HepG2 (cell line): ENCODE measurements around the gene SLC50A1. TPM values are rescaled to one million over a fixed set of nuclear protein-coding genes. Genes with fewer than 3 reads are reported as not detected.
A peak's percentile ranks its signal among the peaks of the same experiment; 100 is the strongest.

ENCODE experiments used
- HOXA9 ChIP-seq: sonication (generic); formaldehyde crosslinking; IDR thresholded peaks from 2 replicates; pipeline ENCODE4 v1.8.1; 2022; ENCODE audit warnings: missing genetic modification reagents, mild to moderate bottlenecking, moderate library complexity, borderline replicate concordance
- IRF2 ChIP-seq: IDR thresholded peaks from 2 replicates; pipeline ENCODE4 v1.6.1; 2018; ENCODE audit warnings: missing genetic modification reagents, missing compliant biosample characterization
- JARID2 ChIP-seq: sonication (generic); formaldehyde crosslinking; IDR thresholded peaks from 2 replicates; pipeline ENCODE4 v1.8.1; 2023; ENCODE audit warnings: missing genetic modification reagents, inconsistent platforms; ENCODE audit not compliant: insufficient replicate concordance
- JUND ChIP-seq: sonication (generic); formaldehyde crosslinking; IDR thresholded peaks from 2 replicates; pipeline ENCODE4 v1.8.0; 2022; ENCODE audit warnings: mild to moderate bottlenecking, missing genetic modification reagents
- MAFK ChIP-seq, 2 experiments: IDR thresholded peaks in 1 of 2; conservative IDR thresholded peaks in 1 of 2; 2 replicates each; pipeline ENCODE4 v1.6.1; 2011; ENCODE audit warnings: improper control_type of control experiment in 2 of 2, low read length in 2 of 2
- NR3C1 ChIP-seq: sonication (generic); formaldehyde crosslinking; IDR thresholded peaks from 2 replicates; pipeline ENCODE4 v1.4.0; 2020; ENCODE audit warnings: missing genetic modification reagents
- ONECUT2 ChIP-seq: sonication (generic); formaldehyde crosslinking; IDR thresholded peaks from 2 replicates; pipeline ENCODE4 v1.4.0; 2020; ENCODE audit warnings: missing genetic modification reagents
- POLR2G ChIP-seq: fragments of 200-400 bp; formaldehyde crosslinking; IDR thresholded peaks from 2 replicates; pipeline ENCODE4 v1.6.1; 2018; ENCODE audit warnings: mild to moderate bottlenecking, low read depth, low read length, moderate library complexity
- PRDM15 ChIP-seq: sonication (generic); formaldehyde crosslinking; IDR thresholded peaks from 2 replicates; pipeline ENCODE4 v1.4.0; 2020; ENCODE audit warnings: missing genetic modification reagents
- SP2 ChIP-seq: sonication (generic); formaldehyde crosslinking; IDR thresholded peaks from 2 replicates; pipeline ENCODE4 v1.5.1; 2020; ENCODE audit warnings: mild to moderate bottlenecking, missing genetic modification reagents
- ZFYVE20 ChIP-seq: sonication (generic); formaldehyde crosslinking; IDR thresholded peaks from 2 replicates; pipeline ENCODE4 v1.8.0; 2023; ENCODE audit warnings: low read depth, mild to moderate bottlenecking, moderate library complexity, missing genetic modification reagents, borderline replicate concordance
- ZNF382 ChIP-seq: sonication (generic); formaldehyde crosslinking; IDR thresholded peaks from 2 replicates; pipeline ENCODE4 v1.5.0; 2020; ENCODE audit warnings: missing genetic modification reagents, mild to moderate bottlenecking, borderline replicate concordance
- polyA plus RNA-seq, 8 experiments: library from polyadenylated mRNA; depleted of rRNA in 3 of 8; stranded (reverse) in 7 of 8; unstranded in 1 of 8; fragments of >200 nt; fragmentation: Illumina TruSeq in 4 of 8; extraction: Trizol in 4 of 8; gene quantifications; 2 replicates each; pipeline versions ENCODE4 v1.2.1 to v1.2.3, GENCODE V29; 2011 to 2016; ENCODE audit warnings: low read depth in 4 of 8, missing spikeins in 1 of 8, mixed read lengths in 1 of 8; ENCODE audit not compliant: insufficient read depth in 1 of 8
- total RNA-seq, 5 experiments: library from RNA; depleted of rRNA; stranded (reverse); fragments of >200 nt; fragmentation: Illumina TruSeq; extraction: Trizol; gene quantifications; 2 replicates each; pipeline ENCODE4 v1.2.3, GENCODE V29; 2016; ENCODE audit warnings: low read depth in 1 of 5
- TF ChIP-seq, protein P1 (sequence below): sonication (generic); formaldehyde crosslinking; IDR thresholded peaks from 2 replicates; pipeline ENCODE4 v1.5.0; 2020; ENCODE audit warnings: mild to moderate bottlenecking, missing genetic modification reagents
- TF ChIP-seq, protein P2 (sequence below): sonication (generic); formaldehyde crosslinking; IDR thresholded peaks from 2 replicates; pipeline ENCODE4 v1.4.0; 2020; ENCODE audit warnings: missing genetic modification reagents, borderline replicate concordance
- TF ChIP-seq, protein P3 (sequence below): sonication (generic); formaldehyde crosslinking; IDR thresholded peaks from 2 replicates; pipeline ENCODE4 v1.5.0; 2020; ENCODE audit warnings: mild to moderate bottlenecking, missing genetic modification reagents

Gene SLC50A1
- total and polyA plus RNA-seq, 2 of the 13 experiments (the other 11 are each of a cell fraction or from before 2014, with no cell fraction given): 22.5 to 46.8 TPM

DNA sequence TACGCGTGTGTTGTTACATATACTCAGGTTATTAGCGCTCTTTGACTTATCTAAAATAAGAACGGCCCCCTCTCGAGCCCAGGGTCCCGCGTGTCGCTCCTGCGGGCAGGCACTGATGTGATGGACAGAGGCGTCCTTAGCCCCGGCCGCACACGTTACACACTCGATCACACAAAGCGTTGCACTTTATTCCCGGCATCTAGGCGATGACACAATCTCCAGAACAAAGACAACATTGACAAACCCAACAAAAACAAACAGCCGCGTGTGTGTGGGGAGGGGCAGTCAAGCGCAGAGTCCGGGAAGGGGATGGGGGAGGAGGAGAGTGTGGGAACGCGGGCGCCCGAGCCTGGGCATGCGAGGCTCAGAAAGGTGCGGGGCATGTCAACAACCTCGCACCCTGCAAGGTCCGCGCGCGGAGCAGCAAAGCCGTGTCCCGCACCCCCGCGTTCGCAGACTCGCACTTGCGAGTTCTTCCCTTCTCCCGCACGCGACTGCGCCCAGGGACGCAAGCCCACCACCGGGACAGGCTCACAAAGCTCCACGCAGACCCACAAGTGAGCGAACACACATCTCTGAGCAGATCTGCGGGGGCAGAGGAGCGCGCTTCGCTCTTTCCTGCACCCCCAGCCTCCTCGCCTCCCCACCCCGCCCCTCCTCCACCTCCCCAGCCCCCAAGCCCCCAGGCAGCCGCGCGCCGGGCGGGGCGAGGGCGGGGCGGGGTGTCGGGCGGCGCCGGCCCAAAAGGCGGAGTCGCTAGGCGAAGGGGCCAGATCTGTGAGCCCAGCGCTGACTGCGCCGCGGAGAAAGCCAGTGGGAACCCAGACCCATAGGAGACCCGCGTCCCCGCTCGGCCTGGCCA, 8.3 kb upstream of the SLC50A1 start, which contains the start of gene EFNA1 (continued):
- TF ChIP-seq, protein P1, sequence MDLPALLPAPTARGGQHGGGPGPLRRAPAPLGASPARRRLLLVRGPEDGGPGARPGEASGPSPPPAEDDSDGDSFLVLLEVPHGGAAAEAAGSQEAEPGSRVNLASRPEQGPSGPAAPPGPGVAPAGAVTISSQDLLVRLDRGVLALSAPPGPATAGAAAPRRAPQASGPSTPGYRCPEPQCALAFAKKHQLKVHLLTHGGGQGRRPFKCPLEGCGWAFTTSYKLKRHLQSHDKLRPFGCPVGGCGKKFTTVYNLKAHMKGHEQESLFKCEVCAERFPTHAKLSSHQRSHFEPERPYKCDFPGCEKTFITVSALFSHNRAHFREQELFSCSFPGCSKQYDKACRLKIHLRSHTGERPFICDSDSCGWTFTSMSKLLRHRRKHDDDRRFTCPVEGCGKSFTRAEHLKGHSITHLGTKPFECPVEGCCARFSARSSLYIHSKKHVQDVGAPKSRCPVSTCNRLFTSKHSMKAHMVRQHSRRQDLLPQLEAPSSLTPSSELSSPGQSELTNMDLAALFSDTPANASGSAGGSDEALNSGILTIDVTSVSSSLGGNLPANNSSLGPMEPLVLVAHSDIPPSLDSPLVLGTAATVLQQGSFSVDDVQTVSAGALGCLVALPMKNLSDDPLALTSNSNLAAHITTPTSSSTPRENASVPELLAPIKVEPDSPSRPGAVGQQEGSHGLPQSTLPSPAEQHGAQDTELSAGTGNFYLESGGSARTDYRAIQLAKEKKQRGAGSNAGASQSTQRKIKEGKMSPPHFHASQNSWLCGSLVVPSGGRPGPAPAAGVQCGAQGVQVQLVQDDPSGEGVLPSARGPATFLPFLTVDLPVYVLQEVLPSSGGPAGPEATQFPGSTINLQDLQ (CRISPR knock-in tag): no peak; the same call in 1 of the 2 replicates
- TF ChIP-seq IRF2 (peak; percentile 82; the same call in 1 of the 2 replicates), ZFYVE20 (CRISPR knock-in tag) (no peak), ZNF382 (no peak), PRDM15 (CRISPR knock-in tag) (0 out of 2 replicates have a peak, but pooled peaks have one; percentile 21), POLR2G (peak; percentile 94), HOXA9 (peak; percentile 95), MAFK (conservative IDR thresholded peaks at IDR 0.05 in 1 of 2, IDR thresholded peaks at IDR 0.05 in 1 of 2; ENCODE audit: low read length in 2 of 2) (no peak), NR3C1 (CRISPR knock-in tag) (no peak), SP2 (CRISPR knock-in tag) (peak; percentile 1; the same call in 1 of the 2 replicates), JUND (CRISPR knock-in tag) (peak; percentile 67; the same call in 1 of the 2 replicates), ONECUT2 (CRISPR knock-in tag) (peak; percentile 35; the same call in 1 of the 2 replicates), JARID2 (CRISPR knock-in tag) (no peak)
- TF ChIP-seq, protein P2, sequence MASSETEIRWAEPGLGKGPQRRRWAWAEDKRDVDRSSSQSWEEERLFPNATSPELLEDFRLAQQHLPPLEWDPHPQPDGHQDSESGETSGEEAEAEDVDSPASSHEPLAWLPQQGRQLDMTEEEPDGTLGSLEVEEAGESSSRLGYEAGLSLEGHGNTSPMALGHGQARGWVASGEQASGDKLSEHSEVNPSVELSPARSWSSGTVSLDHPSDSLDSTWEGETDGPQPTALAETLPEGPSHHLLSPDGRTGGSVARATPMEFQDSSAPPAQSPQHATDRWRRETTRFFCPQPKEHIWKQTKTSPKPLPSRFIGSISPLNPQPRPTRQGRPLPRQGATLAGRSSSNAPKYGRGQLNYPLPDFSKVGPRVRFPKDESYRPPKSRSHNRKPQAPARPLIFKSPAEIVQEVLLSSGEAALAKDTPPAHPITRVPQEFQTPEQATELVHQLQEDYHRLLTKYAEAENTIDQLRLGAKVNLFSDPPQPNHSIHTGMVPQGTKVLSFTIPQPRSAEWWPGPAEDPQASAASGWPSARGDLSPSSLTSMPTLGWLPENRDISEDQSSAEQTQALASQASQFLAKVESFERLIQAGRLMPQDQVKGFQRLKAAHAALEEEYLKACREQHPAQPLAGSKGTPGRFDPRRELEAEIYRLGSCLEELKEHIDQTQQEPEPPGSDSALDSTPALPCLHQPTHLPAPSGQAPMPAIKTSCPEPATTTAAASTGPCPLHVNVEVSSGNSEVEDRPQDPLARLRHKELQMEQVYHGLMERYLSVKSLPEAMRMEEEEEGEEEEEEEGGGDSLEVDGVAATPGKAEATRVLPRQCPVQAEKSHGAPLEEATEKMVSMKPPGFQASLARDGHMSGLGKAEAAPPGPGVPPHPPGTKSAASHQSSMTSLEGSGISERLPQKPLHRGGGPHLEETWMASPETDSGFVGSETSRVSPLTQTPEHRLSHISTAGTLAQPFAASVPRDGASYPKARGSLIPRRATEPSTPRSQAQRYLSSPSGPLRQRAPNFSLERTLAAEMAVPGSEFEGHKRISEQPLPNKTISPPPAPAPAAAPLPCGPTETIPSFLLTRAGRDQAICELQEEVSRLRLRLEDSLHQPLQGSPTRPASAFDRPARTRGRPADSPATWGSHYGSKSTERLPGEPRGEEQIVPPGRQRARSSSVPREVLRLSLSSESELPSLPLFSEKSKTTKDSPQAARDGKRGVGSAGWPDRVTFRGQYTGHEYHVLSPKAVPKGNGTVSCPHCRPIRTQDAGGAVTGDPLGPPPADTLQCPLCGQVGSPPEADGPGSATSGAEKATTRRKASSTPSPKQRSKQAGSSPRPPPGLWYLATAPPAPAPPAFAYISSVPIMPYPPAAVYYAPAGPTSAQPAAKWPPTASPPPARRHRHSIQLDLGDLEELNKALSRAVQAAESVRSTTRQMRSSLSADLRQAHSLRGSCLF (CRISPR knock-in tag): no peak
- TF ChIP-seq, protein P3, sequence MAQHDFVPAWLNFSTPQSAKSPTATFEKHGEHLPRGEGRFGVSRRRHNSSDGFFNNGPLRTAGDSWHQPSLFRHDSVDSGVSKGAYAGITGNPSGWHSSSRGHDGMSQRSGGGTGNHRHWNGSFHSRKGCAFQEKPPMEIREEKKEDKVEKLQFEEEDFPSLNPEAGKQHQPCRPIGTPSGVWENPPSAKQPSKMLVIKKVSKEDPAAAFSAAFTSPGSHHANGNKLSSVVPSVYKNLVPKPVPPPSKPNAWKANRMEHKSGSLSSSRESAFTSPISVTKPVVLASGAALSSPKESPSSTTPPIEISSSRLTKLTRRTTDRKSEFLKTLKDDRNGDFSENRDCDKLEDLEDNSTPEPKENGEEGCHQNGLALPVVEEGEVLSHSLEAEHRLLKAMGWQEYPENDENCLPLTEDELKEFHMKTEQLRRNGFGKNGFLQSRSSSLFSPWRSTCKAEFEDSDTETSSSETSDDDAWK (CRISPR knock-in tag): no peak
